AG08395 (cell line): ENCODE measurements around the gene FAM117A.
"Not testable (repeated sequence)": the region's sequence is repeated elsewhere in the genome, so short reads cannot be mapped to it uniquely, and the experiment has no call there.

ENCODE experiments used
- DNase-seq: peaks from one replicate; pipeline ENCODE4 v3.0.0; 2012; ENCODE audit warnings: mixed read lengths, low spot score

The FAM117A gene

DNA sequence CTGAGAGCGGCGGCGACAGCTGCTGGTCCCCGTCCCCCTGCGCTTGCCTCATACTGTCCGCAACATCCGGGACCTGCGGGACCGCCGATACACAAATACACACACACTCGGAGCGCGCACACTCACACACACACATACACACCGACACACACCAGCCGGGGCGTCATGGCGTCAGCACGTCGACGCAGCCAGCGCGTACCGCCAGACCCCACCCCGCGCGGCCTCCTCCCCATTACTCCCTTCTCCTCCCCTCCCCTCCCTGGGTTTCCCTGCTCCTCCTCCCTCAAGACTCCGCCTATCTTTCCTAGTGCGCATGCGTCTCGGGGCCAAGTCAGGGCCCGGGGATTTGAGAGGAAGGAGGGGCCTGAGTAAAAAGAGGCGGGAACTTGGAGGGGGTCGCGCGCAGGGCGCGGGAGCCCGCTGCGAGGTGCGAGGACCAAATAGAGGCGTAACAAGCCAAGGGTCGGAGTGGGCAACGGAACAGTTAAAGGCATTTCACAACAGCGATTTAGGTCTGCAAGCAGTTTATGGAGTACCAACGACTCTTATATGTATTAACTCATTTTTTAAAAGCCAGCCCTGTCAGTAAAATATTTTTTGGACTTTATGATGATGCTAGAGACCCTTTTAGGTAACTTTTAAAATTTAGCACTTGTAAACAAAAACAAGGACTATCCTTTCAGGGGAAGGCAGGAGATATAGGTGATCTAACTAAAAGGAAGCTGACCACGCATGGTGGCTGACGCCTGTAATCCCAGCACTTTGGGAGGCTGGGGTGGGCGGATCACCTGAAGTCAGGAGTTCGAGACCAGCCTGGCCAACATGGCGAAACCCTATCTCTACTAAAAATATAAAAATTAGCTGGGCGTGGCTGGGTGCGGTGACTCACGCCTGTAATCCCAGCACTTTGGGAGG lies 85.7 kb downstream of the FAM117A start, which contains the start of gene SPOP:
SPOP (minus strand) TSS at position 165 of the 915 bp plus-strand sequence. CDS start 55,287 bp downstream, outside the sequence.
- DNase-seq: peak; percentile 99

DNA sequence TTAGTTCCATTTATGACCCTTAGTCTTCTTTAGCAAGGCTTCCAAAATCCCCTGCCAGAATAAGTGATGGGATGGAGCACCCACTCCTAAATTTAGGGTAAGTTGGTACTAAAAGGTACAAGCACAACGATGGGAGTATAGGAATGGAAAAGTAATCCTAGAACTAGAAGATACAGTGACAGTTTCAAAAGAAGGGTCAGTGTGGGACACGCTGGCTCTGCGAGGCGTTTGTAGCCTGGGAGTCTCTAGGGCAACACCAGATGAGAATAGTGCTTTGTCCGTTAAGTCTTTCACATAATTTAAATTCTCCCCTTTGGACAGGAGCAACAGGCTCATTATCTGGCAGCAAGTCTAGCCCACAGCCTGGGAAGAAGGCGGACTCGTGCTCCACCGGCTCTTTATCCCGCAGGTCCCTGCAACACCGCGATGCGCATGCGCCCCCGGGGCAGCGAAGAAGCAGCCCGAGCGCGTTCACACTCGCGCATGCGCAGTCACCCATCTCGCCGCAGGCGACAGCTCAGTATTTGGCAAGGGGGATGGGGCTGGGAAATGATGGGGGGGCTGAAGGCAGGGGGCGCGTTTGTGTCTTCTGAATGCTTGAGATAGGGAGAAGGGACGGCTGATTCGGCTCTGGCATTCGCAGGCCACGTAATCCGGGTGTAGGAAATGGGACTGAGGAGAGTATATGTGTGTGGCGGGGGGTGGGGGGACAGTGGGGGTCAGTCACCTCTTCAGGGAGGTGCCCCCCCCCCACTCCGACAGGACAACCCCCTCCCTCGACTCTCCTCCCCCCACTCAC lies 86.6 kb downstream of the FAM117A start:
- DNase-seq: peak; percentile 99

DNA sequence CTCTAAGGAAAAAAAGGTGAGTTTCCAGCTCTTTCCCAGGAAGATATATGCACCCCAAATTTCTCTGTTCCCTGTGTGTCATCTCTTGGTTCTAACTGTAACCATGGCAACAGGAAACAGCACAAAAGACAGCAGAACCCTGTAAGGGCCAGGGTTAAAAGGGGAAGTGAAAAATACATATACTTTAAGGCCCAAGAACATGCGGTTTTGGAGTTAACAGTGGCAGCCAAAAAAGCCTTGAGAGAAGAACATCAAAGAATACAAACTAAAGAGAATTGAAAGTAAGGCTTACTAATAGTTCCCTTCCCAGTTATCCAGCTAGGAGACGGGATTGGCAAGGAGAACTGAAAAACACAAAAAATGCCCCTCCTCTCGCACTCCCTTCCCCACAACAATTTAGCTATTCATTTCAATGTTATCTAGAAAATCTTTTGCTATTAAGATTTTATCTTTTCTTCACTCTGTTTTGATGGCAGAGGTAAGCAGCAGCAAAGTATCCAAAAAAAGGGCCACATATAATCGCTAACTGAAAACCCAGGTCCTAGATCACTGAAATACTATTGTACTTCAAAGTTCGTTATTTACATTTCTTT lies 87.6 kb downstream of the FAM117A start:
- no peak for DNase-seq

DNA sequence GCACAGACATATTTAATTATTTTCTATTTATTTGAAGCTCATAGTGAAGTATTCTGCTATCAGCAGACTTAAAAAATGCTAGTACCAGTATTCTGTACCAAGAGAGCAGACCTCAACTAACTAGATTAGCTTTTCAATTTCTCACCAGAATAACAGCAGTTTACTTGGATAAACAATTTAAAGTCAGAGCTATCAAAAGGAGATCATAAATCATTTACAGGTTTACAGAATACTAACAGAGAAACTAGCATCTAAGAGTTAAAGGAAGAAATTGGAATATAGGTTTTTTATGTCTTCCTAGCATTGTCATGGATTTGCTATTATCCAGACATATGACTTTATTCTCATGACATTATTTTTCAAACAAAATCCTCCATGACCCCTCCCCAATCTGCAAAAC lies 89.4 kb downstream of the FAM117A start:
- DNase-seq: no peak

DNA sequence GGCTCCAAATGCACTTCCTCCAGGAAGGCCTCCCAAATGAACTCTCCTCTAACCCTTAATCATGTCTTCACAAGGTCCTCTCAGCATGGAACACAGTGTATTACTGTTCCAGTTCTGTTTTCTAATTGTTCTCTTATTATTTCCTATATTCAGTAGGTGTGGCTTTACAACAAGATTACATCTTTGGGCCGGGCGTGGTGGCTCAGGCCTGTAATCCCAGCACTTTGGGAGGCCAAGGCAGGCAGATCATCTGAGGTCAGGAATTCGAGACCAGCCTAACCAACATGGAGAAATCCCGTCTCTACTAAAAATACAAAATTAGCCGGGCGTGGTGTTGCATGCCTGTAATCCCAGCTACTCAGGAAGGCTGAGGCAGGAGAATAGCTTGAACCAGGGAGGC lies 90.3 kb downstream of the FAM117A start:
- DNase-seq: not testable (repeated sequence)

DNA sequence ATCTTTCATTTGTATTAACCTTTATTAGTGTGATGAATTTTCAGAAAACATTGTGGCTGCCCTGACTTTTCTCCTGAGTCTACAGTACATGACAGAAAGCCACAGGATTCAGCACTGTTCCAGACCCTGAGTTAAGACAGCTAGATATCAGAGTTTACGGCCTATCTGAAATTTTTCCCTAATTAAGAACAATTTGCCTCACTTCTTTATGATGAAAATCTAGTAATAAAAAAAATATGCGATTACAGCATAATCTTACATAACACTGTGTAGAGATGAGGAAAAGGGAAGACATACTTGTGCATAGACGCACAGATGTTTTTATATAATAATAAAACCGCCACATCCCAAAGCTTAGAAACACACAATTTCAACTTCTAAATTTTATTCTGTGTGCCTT lies 93.3 kb downstream of the FAM117A start:
- DNase-seq: no peak

DNA sequence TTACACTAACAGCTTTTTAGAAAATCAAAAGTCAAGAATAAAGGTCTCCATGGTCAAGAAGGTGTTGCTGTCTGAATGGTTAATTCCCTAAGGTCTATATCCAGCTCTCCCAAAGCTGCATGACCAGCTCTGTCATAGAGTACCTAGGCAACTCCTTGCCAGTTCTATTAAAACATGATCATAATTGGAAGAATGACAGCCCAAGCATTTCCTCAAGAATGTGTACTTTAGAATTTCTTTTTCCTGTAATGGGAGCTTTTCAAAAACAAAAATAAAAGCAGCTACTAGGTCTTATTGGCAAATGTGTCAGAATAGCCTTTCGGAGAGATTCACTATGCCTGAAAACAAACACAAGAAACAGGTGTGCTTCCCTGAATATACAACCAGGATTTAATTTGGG lies 93.9 kb downstream of the FAM117A start:
- DNase-seq: no peak

DNA sequence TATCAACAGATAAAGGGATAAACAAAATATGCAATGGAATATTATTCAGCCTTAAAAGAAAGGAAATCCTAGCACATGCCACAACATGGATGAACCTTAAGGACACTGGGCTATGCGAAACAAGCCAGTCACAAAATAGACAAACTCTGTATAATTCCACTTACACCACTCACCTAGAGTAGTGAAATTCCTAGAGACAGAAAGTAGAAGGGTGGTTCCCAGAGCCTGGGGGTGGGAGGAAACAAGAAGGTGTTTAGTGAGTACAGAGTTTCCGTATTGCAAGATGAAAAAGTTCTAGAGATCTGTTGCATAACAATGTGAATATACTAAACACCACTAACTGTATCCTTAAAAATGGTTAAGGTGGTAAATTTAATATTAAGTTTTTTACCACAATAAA lies 96.1 kb downstream of the FAM117A start:
- no peak for DNase-seq

DNA sequence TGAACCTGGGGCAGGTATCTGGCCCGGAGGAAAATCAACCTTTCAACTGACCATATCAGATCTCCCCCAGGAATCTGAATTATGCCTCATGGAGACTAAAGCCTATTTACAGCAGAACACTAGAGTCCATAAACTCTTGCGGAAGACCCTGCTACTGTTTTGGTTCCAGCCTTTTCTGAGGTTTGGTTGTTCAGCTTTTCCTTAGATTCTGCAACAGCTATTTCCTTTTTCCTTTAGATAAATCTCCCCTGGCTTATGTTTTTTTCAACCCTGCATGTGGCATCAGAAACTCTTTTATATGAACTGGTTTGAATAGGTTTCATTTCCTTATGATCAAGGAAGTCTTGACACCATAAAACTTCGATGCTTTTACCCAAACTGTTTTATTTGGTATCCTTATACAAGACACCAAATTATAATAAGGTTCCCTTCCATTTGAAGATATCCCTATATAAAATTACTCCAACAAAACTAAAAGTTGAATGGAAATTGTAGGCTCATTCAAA lies 99.2 kb downstream of the FAM117A start:
- no peak for DNase-seq
